ENCODE data around the gene DNER.

Gene DNER

DNA sequence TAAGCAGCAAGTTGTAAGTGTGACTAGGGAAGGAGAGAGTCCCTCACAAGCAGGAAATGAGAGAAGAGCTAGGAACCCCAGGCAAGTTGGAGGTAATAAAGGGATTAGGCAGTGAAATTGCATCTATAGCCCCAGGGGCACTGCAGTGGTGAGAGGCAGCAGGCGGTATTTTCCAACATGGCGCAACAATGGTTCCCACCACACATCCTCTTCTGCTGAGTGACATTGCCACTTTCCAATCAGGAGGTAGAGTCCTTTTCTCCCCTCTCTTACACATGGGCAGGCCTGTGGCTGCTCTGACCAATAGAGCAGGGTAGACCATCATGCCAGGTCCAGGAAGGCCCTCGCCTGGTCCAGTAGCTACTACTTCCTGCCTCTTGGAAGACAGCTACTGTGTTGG lies 86.6 kb downstream of the DNER start:
- Histone ChIP-seq H3K27me3 (ENCODE audit: insufficient read depth, low read length) (no peaks in the 10 kb centered on the region), H2BK5ac (ENCODE audit: low read depth, low read length, poor library complexity) (no peak overlapping the region), H2AK5ac (ENCODE audit: low read length) (no peak overlapping the region), H2BK12ac (ENCODE audit: low read length) (no peak overlapping the region), H4K12ac (ENCODE audit: low read depth, low read length) (no peak overlapping the region), H3K4me3 (ENCODE audit: low read depth, low read length) (peak overlapping the region; percentile 8), H3K4me1 (ENCODE audit: control insufficient read depth in 1 of 2, insufficient read depth in 2 of 2, low read length in 2 of 2) (no peaks in the 10 kb centered on the region), H3K18ac (ENCODE audit: low read length) (no peak overlapping the region), H3K79me2 (ENCODE audit: control insufficient read depth, insufficient read depth, low read length, poor library complexity) (no peaks in the 10 kb centered on the region), H3K23ac (ENCODE audit: low read length) (no peak overlapping the region), H2BK120ac (ENCODE audit: insufficient read depth, low read length, poor library complexity) (no peak overlapping the region), H4K8ac (ENCODE audit: low read depth, low read length) (no peak overlapping the region), H3K36me3 (ENCODE audit: control insufficient read depth in 1 of 2, insufficient read depth in 2 of 2, low read length in 2 of 2) (no peaks in the 10 kb centered on the region), H3K14ac (ENCODE audit: low read length) (no peak overlapping the region), H3K9me3 (ENCODE audit: insufficient read depth, low read depth, low read length) (no peaks in the 10 kb centered on the region), H3K9ac (ENCODE audit: low read length) (no peak overlapping the region), H2AFZ (ENCODE audit: insufficient read depth, low read length, poor library complexity) (no peak overlapping the region), H3K79me1 (ENCODE audit: low read length) (no peaks in the 10 kb centered on the region), H4K91ac (ENCODE audit: low read depth, low read length) (no peak overlapping the region), H3K27ac (ENCODE audit: low read depth, low read length) (no peak overlapping the region), H3K4me2 (ENCODE audit: low read length) (no peak overlapping the region), H3K4ac (ENCODE audit: low read depth, low read length) (no peak overlapping the region)
- DNase-seq, result no peak
- WGBS (ENCODE audit: extremely low coverage, insufficient coverage, insufficient read length), result no CpG with 5 or more reads among the region's 3 CpGs

- H3K4me3 ChIP-seq (ENCODE audit: low read depth, low read length), result no peak overlapping the region
- no peak overlapping the region for H4K91ac ChIP-seq (ENCODE audit: low read depth, low read length)
- no peaks in the 10 kb centered on the region for H3K27me3 ChIP-seq (ENCODE audit: insufficient read depth, low read length)
- H3K9ac ChIP-seq (ENCODE audit: low read length), result no peak overlapping the region
- H3K27ac ChIP-seq (ENCODE audit: low read depth, low read length), result no peak overlapping the region
- no peak overlapping the region for H4K12ac ChIP-seq (ENCODE audit: low read depth, low read length)
- H2BK12ac ChIP-seq (ENCODE audit: low read length), result no peak overlapping the region
- no peak overlapping the region for H3K4ac ChIP-seq (ENCODE audit: low read depth, low read length)
- WGBS (ENCODE audit: extremely low coverage, insufficient coverage, insufficient read length), result no CpG with 5 or more reads among the region's 12 CpGs
- no peak overlapping the region for H2AK5ac ChIP-seq (ENCODE audit: low read length)
- H3K36me3 ChIP-seq (ENCODE audit: control insufficient read depth in 1 of 2, insufficient read depth in 2 of 2, low read length in 2 of 2), result no peaks in the 10 kb centered on the region
- no peak overlapping the region for H3K23ac ChIP-seq (ENCODE audit: low read length)
- no peak for DNase-seq
- no peaks in the 10 kb centered on the region for H3K4me1 ChIP-seq (ENCODE audit: control insufficient read depth in 1 of 2, insufficient read depth in 2 of 2, low read length in 2 of 2)
- H3K18ac ChIP-seq (ENCODE audit: low read length), result no peak overlapping the region
- H3K4me2 ChIP-seq (ENCODE audit: low read length), result no peak overlapping the region
- no peak overlapping the region for H4K8ac ChIP-seq (ENCODE audit: low read depth, low read length)
- no peak overlapping the region for H3K14ac ChIP-seq (ENCODE audit: low read length)
- H3K79me2 ChIP-seq (ENCODE audit: control insufficient read depth, insufficient read depth, low read length, poor library complexity), result no peaks in the 10 kb centered on the region
- no peak overlapping the region for H2BK120ac ChIP-seq (ENCODE audit: insufficient read depth, low read length, poor library complexity)
- no peaks in the 10 kb centered on the region for H3K79me1 ChIP-seq (ENCODE audit: low read length)
- H3K9me3 ChIP-seq (ENCODE audit: insufficient read depth, low read depth, low read length), result no peaks in the 10 kb centered on the region
- H2BK5ac ChIP-seq (ENCODE audit: low read depth, low read length, poor library complexity), result no peak overlapping the region
- H2AFZ ChIP-seq (ENCODE audit: insufficient read depth, low read length, poor library complexity), result no peak overlapping the region
Observed at GRCh38 chr2:229622495-229623355, 91.6 kb downstream of the DNER start.

DNA sequence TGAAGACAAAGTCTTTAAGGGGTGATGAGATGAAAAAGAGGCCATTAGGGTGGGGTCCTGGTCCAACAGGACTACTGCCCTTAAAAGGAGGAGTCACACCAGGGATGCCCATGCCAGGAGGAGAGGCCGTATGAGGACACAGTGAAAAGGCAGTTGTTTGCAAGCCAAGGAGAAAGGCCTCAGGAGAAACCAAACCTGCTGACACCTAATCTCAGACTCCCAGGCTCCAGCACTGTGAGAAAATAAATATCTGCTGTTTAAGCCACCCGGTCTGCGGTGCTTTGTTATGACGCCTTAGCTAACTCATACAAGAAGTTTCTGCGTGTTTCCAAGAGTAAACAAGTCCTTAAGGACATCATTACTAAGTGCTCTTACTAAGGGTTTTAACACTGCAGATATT lies 93.6 kb downstream of the DNER start:
- no CpG with 5 or more reads among the region's 5 CpGs for WGBS (ENCODE audit: extremely low coverage, insufficient coverage, insufficient read length)
- Histone ChIP-seq H3K4me1 (ENCODE audit: control insufficient read depth in 1 of 2, insufficient read depth in 2 of 2, low read length in 2 of 2) (no peaks in the 10 kb centered on the region), H3K9me3 (ENCODE audit: insufficient read depth, low read depth, low read length) (no peaks in the 10 kb centered on the region)

DNA sequence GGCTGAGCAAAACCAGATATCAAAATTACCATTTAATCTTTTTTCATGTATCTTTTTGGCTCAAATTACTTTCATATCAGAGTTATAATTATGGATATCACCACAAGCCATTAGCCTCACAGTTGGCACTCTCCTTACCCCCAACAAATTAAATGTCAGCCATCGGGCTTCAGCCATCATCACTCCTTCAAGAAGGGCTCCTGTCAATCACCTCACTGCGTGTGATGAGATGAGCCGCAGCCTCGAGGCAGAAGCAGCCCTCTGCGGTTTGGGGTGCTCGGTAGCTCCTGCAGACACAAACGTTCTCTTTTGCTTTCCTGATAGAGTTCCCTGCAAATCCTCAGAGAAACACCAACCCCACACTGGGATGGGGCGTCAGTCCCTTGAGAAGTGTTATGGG lies 94.1 kb downstream of the DNER start:
- no CpG with 5 or more reads among the region's 8 CpGs for WGBS (ENCODE audit: extremely low coverage, insufficient coverage, insufficient read length)

More for the DNA sequence above, 93.6 kb downstream of the DNER start:
- H2AK5ac ChIP-seq (ENCODE audit: low read length), result no peak overlapping the region
- DNase-seq, result no peak
- H3K36me3 ChIP-seq (ENCODE audit: control insufficient read depth in 1 of 2, insufficient read depth in 2 of 2, low read length in 2 of 2), result no peaks in the 10 kb centered on the region
- no peak overlapping the region for H3K18ac ChIP-seq (ENCODE audit: low read length)
- H4K91ac ChIP-seq (ENCODE audit: low read depth, low read length), result no peak overlapping the region
- no peaks in the 10 kb centered on the region for H3K27me3 ChIP-seq (ENCODE audit: insufficient read depth, low read length)
- no peak overlapping the region for H3K4me3 ChIP-seq (ENCODE audit: low read depth, low read length)
- no peaks in the 10 kb centered on the region for H3K79me1 ChIP-seq (ENCODE audit: low read length)
- no peak overlapping the region for H4K8ac ChIP-seq (ENCODE audit: low read depth, low read length)
- H3K27ac ChIP-seq (ENCODE audit: low read depth, low read length), result no peak overlapping the region
- no peak overlapping the region for H2BK12ac ChIP-seq (ENCODE audit: low read length)
- H3K79me2 ChIP-seq (ENCODE audit: control insufficient read depth, insufficient read depth, low read length, poor library complexity), result no peaks in the 10 kb centered on the region
- H3K9ac ChIP-seq (ENCODE audit: low read length), result no peak overlapping the region
- H2BK5ac ChIP-seq (ENCODE audit: low read depth, low read length, poor library complexity), result no peak overlapping the region
- H2BK120ac ChIP-seq (ENCODE audit: insufficient read depth, low read length, poor library complexity), result no peak overlapping the region
- no peak overlapping the region for H3K14ac ChIP-seq (ENCODE audit: low read length)
- H4K12ac ChIP-seq (ENCODE audit: low read depth, low read length), result no peak overlapping the region
- no peak overlapping the region for H3K4me2 ChIP-seq (ENCODE audit: low read length)
- no peak overlapping the region for H3K23ac ChIP-seq (ENCODE audit: low read length)
- H2AFZ ChIP-seq (ENCODE audit: insufficient read depth, low read length, poor library complexity), result no peak overlapping the region
- no peak overlapping the region for H3K4ac ChIP-seq (ENCODE audit: low read depth, low read length)

More for the DNA sequence above, 94.1 kb downstream of the DNER start:
- Histone ChIP-seq H3K36me3 (ENCODE audit: control insufficient read depth in 1 of 2, insufficient read depth in 2 of 2, low read length in 2 of 2) (no peaks in the 10 kb centered on the region), H3K9ac (ENCODE audit: low read length) (no peak overlapping the region), H3K4me2 (ENCODE audit: low read length) (no peak overlapping the region), H2BK5ac (ENCODE audit: low read depth, low read length, poor library complexity) (no peak overlapping the region), H3K23ac (ENCODE audit: low read length) (no peak overlapping the region), H2AK5ac (ENCODE audit: low read length) (no peak overlapping the region), H4K91ac (ENCODE audit: low read depth, low read length) (no peak overlapping the region), H2AFZ (ENCODE audit: insufficient read depth, low read length, poor library complexity) (no peak overlapping the region), H3K18ac (ENCODE audit: low read length) (no peak overlapping the region), H2BK120ac (ENCODE audit: insufficient read depth, low read length, poor library complexity) (no peak overlapping the region), H3K27ac (ENCODE audit: low read depth, low read length) (no peak overlapping the region), H3K79me2 (ENCODE audit: control insufficient read depth, insufficient read depth, low read length, poor library complexity) (no peaks in the 10 kb centered on the region), H3K4me1 (ENCODE audit: control insufficient read depth in 1 of 2, insufficient read depth in 2 of 2, low read length in 2 of 2) (no peaks in the 10 kb centered on the region), H4K12ac (ENCODE audit: low read depth, low read length) (no peak overlapping the region), H2BK12ac (ENCODE audit: low read length) (no peak overlapping the region), H3K79me1 (ENCODE audit: low read length) (no peaks in the 10 kb centered on the region), H3K4me3 (ENCODE audit: low read depth, low read length) (no peak overlapping the region), H3K14ac (ENCODE audit: low read length) (no peak overlapping the region), H4K8ac (ENCODE audit: low read depth, low read length) (no peak overlapping the region), H3K9me3 (ENCODE audit: insufficient read depth, low read depth, low read length) (no peaks in the 10 kb centered on the region), H3K4ac (ENCODE audit: low read depth, low read length) (no peak overlapping the region), H3K27me3 (ENCODE audit: insufficient read depth, low read length) (no peaks in the 10 kb centered on the region)
- no peak for DNase-seq

Measured in trophoblast cell (in vitro differentiated cells and primary cell).